Activated CD4-positive, alpha-beta T cell treated with anti-CD3 and anti-CD28 coated beads, Interleukin-2, Interleukin-4, amounts not matched to agents 100 ng/mL and 50 ng/mL, durations not matched to agents 16 hours and 8 hours (primary cell): Measurements from ENCODE around the gene EYA4.

ENCODE experiments used
- DNase-seq: peaks from one replicate; pipeline ENCODE4 v3.0.0-alpha.2; 2020; ENCODE audit warnings: low spot score

The EYA4 gene

GRCh38 chr6:133289733-133290306 lies 48.7 kb downstream of the EYA4 start:
- DNase-seq = no peak

DNA sequence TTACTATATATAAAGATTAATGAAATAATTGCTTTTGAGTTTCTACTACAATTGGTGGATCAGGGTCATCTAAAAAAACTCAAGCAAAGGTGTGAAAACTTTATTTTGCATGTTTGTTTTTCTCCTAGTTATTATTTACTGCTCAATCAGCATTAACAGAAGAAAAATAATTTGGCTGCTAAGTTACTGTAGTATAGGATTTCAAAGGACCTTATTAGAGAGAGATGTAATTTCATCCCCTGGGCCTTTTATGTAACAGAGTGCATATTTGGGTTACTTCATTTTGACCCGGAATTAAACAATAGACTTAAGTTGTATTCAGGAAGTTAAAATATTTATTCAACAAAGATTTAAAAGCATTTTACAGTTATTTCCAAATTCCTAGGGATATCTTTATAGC lies 49.8 kb downstream of the EYA4 start:
- DNase-seq = no peak

GRCh38 chr6:133291671-133292070 lies 50.5 kb downstream of the EYA4 start:
- DNase-seq = no peak

DNA sequence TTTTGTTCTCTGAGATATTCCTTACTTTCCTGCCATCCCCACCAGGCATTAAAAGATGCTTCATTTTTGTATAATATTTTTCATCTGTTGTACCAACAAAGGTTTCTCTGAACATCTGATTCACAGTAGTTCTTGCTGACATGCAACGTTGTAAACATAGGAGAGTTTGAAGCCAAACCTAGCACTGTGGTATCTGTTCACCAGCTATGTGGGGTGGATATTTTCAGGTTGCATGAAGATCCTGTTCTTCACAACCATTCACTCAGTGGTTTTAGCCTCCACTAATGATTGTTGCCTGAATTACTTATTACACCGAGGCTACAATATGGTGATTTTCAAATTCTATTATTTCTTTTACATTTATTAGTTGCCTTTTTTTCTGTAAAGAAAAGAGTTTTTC lies 56.5 kb downstream of the EYA4 start:
- no peak for DNase-seq

DNA sequence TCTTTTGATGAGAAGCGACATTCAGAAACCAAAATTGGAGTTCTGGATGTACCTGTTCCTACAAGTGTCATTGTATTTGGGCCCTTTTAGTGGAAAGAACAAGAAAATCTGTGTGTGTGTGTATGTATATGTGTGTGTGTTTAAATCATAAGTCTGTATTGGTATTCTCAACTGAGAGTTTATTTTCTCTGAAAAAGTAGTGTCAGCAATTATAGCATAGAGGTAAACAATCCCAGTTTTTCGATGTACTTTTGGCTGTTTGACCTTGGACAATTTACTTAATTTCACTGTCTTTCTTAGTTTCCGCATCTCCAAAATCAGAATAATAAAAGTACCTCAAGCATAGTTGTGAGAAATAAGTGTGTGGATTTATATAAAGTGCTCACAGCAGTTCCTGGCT lies 57.2 kb downstream of the EYA4 start:
- DNase-seq = no peak

DNA sequence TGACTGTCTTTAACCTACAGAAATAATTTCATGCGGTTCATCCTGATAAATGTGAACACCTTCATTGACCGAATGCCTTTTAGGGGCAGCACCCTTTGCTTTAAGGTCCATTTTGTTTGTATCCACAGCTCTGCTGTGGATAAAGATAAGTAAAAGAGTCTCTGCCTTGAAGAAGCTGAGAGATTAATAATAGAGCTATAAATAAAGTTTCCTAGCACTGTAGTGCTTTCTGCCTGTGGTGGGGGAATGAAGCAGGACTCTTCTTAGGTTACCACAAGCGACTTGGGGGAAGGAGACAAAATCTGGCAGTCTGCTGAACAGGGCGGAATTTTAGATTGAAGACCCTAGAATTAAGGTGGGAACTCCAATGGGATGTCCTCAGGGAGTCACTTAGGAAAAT lies 57.6 kb downstream of the EYA4 start:
- DNase-seq = no peak

GRCh38 chr6:133300896-133301295 lies 59.7 kb downstream of the EYA4 start:
- DNase-seq = no peak

DNA sequence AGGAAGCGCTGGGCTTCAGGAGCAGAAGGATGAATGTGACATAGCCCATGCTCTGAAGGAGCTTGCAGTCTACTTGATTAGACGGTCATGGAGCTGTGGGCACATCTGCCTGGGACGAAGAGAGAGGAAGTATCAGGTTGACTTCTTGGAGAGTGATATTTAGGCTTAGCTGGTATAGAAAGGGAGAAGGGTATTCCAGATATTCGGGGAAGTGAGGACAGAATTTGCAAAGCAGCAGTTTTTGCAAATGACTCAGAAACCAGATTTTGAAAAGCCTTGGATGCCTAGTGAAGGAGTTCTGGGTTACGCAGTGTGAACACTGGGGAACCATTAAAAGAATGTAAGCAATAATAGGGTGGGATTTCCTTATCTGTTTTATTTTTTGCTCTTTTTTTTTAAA lies 60.7 kb downstream of the EYA4 start:
- DNase-seq = no peak

DNA sequence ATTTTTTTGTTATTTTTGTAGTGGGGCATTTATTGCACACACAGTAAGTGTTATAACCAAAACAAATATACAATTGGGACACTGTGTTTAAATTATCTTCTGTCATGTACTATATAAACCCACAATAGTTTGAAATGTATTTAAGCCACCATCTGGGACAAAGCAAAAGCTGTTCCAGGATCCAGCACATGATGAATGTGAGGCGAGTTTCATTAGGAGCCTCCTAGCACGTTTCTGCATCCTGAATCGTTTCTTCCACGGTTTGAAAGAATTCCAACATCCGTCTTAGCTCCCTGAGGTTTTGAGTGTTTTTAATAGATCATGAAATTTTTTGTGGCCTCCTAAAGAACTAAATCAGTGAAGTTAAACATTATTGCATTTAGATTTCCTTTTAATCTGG lies 65.8 kb downstream of the EYA4 start:
- no peak for DNase-seq

DNA sequence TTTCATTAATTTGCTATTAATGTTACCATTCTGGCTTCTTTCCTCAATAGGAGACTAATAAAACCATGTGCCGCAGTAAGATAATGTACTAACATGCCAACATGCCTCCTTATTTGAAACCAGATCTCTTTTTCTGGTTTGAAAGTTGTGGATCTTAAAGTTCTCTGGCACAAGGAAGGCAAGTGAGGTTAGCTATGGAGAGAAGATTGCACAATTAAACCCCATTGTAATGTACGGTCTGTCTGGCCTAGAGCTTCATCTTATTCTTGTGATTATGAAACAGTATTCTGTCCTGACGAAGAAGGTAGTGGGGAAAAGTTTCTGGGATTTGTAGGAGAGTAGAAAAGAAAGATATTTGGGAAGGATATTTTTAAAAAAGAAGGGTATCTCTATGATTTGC lies 68.4 kb downstream of the EYA4 start:
- DNase-seq = no peak

GRCh38 chr6:133312006-133312405 lies 70.8 kb downstream of the EYA4 start:
- no peak for DNase-seq

DNA sequence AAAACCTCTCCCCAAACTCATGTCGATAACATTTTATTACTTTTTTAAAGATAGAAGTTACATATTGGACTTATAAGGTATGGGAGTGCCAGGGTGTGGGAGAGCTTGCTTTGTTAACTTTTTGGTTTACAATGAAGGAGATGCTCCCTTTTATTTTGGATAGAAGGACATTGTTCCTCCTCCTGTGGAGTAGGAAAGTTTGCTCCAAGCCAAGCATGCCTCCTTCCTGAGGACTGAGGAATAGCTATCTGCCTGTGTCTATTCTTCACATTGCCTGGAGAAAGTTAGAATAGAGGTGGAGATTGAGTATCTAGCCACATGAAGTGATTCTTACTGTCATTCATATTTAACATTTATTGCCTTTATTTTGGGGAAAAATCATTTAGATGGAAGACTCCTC lies 71.9 kb downstream of the EYA4 start:
- DNase-seq = no peak

GRCh38 chr6:133314947-133315346 lies 73.8 kb downstream of the EYA4 start:
- DNase-seq = no peak

- DNase-seq = no peak
Observed at GRCh38 chr6:133315811-133316210, 74.7 kb downstream of the EYA4 start.

- DNase-seq = no peak
Observed at GRCh38 chr6:133317704-133318103, 76.5 kb downstream of the EYA4 start.

GRCh38 chr6:133326584-133326983 lies 85.4 kb downstream of the EYA4 start:
- DNase-seq = no peak

- no peak for DNase-seq
Observed at GRCh38 chr6:133333852-133334251, 92.7 kb downstream of the EYA4 start.

DNA sequence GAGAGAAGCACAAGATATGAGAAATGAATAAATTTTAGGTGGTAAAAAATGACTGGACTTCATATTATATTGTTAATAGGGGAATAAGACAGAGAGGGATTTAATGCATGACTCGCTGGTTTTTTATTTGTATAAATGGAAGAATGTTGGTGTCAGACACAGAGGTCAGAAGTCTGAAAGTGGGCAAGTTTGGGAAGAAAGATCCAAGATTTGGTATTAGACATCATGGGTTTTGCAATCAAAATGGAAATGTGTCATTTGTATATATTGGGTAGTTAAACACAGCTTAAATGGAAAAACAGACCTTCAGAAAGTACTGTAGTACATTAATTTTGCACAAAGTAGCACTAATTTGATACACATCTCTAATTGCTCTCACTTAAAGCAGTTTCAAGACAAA lies 96.2 kb downstream of the EYA4 start:
- DNase-seq = no peak

GRCh38 chr6:133339543-133340384 lies 98.6 kb downstream of the EYA4 start:
- DNase-seq = no peak

- DNase-seq = no peak
Observed at GRCh38 chr6:133340557-133340956, 99.4 kb downstream of the EYA4 start.

GRCh38 chr6:133341607-133342158 lies 100.5 kb downstream of the EYA4 start:
- no peak for DNase-seq

- DNase-seq = no peak
Observed at GRCh38 chr6:133343220-133343619, 102.1 kb downstream of the EYA4 start.

DNA sequence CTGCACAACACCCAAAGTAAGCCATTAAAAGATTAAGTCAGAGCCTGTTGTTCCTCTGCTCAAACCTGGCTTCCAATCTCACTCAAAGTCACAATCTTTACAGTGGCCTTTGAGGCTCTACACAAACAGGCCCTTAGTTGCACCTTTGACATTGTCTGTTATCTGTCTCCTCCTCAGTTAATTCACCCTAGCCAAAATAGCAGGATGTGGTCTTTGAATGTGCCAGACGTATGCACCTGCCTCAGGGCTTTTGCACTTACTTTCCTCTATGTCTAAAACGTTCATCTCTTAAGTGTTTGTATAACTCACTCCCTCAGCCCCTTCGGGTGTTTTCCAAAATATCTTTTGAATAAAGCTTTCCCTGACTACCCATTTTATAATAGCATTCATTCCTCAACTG lies 107.7 kb downstream of the EYA4 start:
- no peak for DNase-seq

DNA sequence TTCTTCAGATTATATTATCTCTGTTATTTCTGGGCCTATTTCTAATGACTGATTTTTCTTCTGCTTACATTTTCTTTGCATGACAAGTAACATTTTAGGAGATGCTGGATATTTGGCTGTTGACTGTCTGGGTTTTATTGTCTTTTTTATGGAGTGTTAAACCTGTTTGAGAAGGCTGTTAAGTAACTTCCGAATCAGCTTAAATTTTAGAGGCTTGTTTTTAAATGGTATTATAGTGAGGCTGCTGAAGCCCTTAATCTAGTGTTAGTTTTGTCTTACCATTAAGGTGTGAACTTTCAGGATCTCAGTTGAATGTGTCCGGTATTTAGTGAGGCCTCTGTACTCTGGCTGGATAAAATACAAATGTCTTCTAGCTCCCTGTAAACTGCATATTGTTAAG lies 109.8 kb downstream of the EYA4 start:
- DNase-seq = no peak
